HG03135 (cell line): ENCODE results near the gene C1GALT1.
A peak's percentile ranks its signal among the peaks of the same experiment; 100 is the strongest.
"Not testable (repeated sequence)": the region's sequence is repeated elsewhere in the genome, so short reads cannot be mapped to it uniquely, and the experiment has no call there.

Experiments used
- ATAC-seq: cut with Tn5 transposase; IDR thresholded peaks from one replicate; pipeline ENCODE4 v1.9.1; 2021; ENCODE audit warnings: mild to moderate bottlenecking, moderate library complexity; ENCODE audit not compliant: unreplicated experiment

C1GALT1 gene

DNA sequence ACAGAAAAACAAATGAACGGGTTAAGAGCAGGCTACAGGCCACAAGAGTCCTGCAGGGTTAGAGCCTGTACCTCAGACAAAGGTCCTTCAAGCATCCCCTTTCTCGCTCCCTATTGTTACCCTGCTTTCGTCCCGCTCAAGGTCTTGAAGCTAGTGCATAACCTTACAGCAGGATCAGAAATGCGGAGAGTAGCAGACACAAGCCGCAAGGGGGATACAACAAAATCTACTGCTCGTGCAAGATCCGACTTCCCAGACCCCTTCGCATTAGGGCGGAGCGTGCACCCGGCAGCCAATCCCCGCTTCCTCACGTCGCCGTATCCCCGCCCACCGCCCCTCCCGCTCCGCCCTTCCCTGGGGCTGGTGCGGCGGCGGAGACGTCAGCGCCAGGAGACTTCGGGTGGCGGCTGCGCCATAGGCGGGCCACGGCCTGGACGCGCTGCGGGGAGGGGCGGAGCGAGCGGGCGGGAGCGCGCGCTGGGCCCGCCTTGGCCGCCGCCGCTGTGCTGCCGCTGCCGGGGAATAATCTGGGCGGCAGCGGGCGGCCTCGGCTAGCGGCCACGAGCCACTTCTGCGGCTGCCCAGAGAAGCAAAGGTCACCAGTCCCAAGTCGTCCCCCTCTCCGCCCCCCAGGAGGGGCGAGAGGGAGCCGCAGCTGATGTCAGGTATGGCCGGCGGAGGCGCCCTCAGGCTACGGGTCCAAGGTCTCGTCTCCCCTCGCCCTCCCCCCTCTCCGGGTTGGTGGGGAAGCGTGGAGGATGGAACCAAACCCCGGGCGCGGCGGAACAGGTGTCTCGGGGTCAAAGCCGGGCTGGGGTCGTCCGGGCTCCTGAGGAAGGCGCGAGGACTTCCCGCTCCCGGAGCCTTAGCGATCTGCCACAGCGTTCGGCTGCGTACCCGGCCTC, at the start of gene C1GALT1:
Gene C1GALT1 (plus strand): TSS at position 389 of the 905 bp plus-strand sequence. CDS start 51,776 bp downstream, outside the sequence.
- peak; percentile 83 for ATAC-seq

DNA sequence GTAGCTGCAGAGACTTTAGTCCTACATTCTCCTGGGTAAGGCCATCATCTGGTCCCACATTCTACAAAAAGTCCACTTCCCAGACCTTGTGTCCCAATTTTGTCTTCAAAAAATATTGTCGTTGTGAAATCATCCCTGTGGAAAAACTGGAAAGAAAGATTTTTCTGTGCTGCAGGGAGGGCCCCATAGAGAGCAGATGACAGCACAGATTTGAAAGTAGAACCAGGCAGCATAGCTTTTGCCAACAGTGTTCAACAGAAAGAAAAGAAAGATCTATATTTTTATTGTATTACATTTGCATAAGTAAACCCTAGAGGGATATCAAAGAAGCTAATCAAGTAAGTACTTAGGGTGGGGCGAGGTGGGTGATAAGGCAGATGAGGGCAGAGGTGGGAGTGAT, 48.3 kb upstream of the C1GALT1 start:
- ATAC-seq = no peak

DNA sequence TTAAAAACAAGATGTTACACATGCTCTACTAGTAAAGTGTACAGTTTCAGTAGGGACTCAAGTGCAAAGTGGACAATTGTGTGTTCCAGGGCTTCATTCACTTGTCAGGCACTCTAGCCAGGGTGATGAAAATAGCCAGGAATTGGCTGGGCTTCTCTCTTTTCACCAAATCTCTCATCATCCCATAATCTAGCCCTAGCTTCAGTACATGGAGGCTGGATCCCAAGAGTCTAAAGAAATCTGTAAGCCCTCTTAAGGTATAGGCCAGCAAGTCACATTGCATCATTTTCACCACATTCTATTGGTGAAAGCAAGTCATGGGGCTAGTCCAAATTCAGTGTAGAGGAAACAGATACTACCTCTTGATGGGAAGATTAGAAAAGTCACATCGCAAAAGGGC, 47.3 kb upstream of the C1GALT1 start:
- no peak for ATAC-seq

DNA sequence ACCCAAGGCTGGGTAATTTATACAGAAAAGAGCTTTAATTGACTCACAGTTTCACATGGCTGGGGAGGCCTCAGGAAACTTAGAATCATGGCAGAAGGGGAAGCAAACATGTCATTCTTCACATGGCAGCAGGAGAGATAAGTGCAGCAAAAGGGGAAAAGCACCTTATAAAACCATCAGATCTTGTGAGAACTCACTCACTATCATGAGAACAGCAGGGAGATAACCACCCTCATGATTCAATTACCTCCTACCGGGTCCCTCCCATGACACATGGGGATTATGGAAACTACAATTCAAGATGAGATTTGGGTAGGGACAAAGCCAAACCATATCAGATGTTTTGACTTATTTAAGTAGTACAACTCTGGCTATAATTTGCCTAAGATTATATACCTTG, 46.4 kb upstream of the C1GALT1 start:
- ATAC-seq = not testable (repeated sequence)

DNA sequence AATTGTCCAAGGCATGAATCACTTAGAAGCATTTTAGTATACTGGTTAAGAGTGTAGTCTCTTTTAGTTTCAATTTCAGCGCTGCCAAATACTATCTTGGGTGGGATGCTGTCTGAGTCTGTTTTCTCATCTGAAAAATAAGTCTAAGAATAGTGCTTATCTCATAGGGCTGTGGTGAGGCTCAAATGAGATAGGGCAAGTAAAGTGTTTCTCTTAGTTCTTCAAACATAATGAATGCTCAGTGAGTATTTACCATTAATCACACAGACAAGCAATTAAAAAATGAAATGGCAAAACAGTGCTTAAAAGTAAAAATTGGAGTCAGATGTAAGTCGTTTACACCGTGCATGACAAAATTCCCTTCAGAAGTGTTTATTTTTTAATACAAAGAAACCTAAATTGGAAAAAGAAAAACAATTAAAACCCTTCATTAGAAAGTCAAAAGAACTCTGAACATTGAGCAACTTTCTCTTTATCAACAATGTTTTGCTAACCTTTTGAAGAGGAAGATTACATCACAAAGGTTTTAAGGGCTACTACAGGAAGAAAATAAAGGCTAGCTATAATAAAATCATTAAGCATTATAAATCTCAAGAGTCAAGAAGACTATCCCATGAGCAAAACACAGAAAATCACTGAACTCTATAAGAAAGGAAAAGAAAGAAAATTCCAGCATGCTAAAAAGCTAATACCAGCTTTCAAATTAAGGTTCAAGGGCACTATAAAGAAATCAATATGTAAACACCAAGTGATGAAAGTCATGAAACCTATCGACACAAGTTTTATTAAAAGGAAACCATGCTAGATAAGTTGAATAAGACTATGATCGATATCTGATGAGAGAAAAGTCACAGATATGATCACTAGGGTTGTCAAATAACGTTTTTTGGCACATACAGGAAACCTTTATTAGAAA, 45.6 kb upstream of the C1GALT1 start:
- no peak for ATAC-seq

DNA sequence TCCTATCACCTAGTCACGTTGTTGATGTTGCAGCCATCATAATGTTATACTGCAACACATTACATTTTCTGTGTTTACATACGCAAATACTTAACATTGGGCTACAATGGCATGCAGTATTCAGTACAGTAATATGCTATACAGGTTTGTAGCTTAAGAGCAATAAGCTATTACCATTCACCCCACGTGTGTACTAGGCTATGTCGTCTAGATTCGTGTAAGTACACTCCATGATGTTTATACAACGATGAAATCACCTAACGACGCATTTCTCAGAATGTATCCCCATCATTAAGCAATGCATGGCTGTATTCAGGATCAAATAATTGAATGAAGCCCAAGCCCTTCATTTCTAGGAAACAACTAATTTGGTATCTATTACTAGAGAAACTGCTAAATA, 43.4 kb upstream of the C1GALT1 start:
- ATAC-seq = no peak

DNA sequence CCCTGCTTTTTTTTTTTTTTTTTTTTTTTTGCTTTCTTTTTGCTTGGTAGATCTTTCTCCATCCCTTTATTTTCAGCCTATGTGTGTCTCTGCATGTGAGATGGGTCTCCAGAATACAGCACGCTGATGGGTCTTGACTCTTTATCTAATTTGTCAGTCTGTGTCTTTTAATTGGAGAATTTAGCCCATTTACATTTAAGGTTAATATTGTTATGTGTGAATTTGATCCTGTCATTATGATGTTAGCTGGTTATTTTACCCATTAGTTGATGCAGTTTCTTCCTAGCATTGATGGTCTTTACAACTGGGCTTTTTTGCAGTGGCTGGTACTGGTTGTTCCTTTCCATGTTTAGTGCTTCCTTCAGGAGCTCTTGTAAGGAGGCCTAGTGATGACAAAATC, 38.9 kb upstream of the C1GALT1 start:
- ATAC-seq = not testable (repeated sequence)

DNA sequence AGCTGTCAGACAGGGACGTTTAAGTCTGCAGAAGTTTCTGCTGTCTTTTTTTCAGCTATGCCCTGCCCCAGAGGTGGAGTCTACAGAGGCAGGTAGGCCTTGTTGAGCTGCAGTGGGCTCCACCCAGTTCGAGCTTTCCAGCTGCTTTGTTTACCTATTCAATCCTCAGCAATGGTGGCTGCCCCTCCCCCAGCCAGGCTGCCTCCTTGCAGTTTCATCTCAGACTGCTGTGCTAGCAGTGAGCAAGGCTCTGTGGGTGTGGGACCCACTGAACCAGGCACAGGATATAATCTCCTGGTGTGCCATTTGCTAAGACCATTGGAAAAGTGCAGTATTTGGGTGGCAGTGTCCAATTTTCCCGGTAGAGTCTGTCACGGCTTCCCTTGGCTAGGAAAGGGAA, 37.2 kb upstream of the C1GALT1 start:
- not testable (repeated sequence) for ATAC-seq

DNA sequence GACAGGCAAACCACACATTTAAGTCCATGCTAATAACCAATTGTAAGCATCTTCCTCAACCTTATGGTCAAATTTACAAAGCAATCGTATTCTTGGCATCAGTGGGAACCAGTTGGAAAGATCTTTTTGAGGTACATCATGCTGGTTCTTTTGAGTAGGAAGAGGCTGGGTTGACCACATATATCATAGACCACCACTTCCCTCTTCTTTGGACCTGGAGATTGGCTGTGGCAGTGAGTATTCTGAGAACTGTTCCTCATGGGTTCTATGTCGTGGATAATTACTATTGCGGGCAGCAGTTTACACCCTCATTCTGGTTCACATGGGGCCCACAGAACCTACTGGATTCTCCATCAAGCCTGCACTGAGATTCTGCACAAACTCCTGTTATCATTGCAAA, 35.5 kb upstream of the C1GALT1 start:
- no peak for ATAC-seq

DNA sequence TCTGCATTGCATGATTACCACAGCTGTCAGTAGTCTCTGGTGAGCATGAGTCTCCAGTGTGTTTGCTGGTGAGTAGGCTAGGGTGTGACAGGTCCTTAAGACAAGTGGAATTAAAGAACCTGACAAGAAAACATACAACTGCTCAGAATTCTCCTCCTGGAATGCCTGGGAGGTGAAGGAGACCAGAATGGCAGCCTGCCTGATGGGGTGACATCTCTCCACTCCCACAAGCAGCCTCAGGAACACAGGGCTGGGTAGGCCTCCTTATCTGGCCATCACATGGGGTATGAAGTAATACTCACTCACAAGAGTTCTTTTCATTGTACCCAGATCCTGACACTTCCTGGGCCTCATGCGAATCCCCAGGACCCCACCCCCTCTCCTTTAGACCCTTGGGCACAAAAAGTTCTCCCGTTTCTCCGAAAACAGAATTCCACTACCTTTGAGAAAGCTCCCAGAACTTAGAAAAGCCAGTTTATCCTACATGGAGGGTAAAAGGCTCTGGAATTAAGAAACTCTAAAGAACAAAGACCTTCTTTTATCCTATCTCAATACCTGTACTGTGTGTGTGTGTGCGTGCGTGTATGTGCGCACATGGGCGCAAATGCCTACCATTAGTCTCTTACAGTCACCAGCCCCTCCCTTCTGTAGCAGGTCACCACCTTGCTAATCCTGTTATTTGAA, 33.4 kb upstream of the C1GALT1 start:
- ATAC-seq = no peak

DNA sequence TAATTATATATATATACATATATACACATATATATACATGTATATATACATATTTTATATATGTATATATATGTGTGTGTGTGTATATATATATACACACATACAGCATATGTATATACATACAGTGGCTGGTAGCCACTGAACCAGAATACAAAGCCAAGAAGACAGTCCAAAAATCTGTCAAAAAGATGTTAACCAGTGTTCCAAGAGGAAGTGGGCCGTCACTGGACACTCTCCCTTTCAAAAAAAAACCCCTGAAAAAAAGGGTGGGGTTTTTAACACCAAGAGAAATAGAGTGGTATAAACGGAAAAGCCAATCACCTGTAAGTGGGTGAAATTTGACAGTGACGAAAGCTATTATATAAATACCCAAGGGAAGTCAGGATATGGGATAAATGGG, 31.1 kb upstream of the C1GALT1 start:
- no peak for ATAC-seq

DNA sequence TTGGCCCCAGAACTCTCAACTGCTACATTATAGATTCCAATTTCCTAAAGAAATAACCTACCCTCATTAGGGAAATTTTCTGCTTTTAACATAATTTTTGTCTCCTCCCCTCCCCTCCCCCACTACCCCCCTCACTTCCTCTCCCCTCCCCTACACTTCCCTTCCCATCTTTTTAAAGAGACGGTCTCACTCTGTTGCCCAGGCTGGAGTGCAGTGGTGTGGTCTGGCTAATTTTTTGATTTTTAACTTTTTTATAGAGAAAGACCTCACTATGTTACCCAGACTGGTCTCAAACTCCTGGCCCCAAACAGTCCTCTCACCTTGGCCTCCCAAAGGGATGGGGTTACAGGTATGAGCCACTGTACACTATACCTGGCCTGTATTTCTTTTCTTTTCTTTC, 30.5 kb upstream of the C1GALT1 start:
- no peak for ATAC-seq

DNA sequence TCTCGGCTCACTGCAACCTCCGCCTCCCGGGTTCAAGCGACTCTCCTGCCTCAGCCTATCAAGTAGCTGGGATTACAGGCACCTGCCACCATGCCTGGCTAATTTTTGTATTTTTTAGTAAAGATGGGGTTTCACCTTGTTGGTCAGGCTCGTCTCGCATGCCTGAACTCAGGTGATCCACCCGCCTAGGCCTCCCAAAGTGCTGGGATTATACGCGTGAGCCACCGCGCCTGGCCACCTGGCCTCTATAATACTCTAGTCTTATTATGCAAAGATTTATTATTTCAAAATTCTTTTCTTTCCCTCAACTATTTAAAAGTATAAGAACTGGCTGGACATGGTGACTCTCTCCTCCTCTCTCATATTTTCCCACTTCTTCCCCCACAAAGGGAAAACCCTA, 30.0 kb upstream of the C1GALT1 start:
- no peak for ATAC-seq

DNA sequence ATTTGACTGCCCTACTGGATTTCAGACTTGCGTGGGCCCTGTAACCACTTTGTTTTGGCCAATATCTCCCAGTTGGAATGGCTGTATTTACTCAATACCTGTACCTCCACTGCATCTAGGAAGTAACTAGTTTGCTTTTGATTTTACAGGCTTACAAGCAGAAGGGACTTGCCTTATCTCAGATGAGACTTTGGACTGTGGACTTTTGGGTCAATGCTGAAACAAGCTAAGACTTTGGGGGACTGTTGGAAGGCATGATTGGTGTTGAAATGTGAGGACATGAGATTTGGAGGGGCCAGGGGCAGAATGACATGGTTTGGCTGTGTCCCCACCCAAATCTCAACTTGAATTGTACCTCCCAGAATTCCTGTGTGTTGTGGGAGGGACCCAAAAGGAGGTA, 28.0 kb upstream of the C1GALT1 start:
- not testable (repeated sequence) for ATAC-seq

DNA sequence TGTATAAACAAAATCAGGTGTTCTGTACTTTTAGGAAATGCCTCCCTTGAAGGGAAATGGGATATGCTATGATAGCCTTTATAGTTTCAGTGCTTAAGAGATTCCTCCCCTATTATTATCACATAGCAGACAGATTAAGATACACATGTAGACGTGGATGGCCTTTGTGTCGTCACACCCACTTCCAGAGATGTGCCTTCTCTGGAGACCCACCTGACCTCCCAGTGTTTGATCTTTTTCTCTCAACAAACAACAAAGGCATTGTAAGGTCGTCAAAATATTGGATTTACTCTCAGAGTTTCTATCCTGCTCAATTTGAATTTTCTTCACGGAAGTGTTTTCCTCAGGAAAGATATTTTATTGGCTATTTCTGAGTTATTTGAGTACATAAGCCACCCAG, 25.7 kb upstream of the C1GALT1 start:
- ATAC-seq = no peak

DNA sequence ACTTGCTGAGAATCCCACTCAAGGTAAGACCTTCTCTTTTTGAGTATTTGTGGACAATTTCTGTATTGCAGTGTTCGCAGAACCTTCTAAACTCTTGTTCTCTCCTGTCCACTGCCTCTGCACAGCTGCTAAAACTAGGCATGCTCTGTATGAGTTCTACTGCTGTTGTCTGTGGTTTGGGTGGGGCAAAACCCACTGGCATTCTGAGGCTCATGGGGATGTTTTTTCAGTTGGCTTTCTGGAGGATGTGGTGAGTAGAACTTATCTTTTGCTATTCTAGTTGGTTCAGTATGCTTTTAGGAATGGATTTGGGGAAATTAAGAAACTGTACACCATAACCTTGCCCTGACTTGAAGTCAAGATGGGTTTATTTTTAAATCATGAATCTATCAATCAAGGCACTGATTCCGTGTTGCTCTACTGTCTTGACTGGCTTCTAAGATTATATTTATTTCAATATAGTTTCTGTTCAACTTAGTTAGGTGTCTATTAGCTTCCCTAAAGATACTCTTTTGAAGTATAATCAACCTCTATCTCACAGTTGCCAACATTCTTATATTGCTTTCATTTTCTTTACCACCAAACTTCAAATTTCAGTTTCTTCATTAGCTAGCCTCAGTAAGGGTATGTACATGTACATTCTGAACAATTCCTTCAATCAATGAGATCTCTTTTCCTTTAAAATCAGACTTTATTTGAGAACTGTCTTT, 25.0 kb upstream of the C1GALT1 start:
- ATAC-seq = peak; percentile 72

DNA sequence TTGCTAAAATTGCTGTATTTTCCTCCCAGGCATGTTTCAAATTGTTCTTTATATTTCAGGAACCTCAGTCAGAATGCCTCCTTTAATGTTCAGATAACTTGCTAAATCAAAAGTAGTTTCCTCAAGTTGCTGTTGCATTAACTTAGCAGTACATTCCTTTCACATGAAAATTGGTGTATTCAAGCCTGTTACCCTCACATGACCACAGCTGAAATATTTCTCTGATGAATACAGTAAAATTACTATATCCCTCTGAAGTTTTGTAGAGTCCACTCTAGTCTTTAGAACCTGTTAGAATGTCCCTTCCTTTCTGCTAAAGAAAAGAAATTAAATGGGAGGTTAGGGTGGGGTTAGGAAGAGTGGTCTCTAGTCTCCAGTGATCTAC, 24.5 kb upstream of the C1GALT1 start:
- ATAC-seq = no peak

DNA sequence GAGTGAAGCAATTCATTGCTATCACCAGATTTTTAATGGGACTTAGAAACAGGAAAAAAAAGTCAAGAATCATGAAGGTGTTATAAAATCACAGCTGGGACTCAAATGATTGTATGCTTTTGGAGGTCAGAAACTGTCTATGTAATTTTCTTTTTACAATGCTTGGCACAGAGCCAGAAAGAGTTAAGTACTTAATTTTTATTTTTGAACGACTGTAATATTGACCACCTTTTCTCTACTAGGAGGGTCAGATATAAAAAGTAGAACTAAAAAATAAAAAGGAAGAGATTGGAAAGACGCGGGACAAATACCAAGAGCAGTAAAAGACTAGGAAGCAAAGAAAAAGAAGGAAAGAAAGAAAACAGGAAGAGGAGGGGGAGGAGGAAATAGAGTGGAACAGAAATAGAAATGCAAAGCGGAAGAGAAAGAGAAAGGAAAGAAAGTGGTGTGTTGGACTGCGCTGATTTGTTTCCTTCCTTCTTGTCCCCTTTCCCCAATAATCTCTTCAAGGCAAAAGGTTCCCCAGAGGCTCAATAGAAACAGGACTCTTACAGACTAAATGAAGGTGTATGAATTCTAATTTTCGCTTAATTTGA, 23.2 kb upstream of the C1GALT1 start:
- no peak for ATAC-seq

DNA sequence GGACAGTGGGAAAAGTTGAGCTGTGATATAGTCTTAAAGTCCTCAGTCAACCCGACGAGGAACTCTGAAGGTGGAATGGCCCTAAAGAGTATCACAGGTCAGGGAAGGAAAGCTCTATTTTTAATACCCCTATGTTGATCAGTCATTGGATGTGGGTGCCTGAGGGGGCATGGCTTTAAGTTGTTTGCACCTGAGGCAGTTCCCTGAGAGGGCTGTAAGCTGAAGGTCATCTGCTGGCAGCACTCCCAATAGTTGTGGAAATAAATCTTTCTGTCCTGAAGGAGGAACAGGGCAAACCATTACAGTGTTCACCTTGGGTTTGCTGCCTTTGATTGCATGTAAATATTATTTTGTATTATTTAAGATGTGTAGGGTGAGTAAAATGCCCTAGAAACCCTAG, 17.8 kb upstream of the C1GALT1 start:
- ATAC-seq = no peak

DNA sequence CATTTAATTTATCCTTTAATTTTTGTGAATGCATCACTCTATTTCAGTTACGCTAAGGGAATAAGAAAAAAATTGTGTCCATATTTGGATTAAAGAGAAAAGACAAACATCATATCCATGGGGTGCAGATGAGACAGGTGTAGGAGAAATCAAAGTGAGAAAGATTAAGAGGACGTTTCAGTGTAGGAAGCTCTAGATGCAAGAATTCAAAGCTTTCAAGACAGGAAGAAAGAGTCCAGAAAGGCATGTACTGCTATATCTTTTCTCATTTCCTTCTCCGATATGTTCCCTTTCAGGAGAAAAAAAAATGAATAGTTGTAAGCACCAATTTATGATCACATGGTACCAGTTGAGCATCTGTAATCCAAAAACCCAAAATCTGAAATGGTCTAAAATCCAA, 17.0 kb upstream of the C1GALT1 start:
- ATAC-seq = no peak
